DMS153 (cell line): Measurements from ENCODE around the gene RBMS1.

Experiments
- DNase-seq: peaks from one replicate; lab custom pipeline; 2025; lab: John Stamatoyannopoulos, UW

RBMS1 gene

DNA sequence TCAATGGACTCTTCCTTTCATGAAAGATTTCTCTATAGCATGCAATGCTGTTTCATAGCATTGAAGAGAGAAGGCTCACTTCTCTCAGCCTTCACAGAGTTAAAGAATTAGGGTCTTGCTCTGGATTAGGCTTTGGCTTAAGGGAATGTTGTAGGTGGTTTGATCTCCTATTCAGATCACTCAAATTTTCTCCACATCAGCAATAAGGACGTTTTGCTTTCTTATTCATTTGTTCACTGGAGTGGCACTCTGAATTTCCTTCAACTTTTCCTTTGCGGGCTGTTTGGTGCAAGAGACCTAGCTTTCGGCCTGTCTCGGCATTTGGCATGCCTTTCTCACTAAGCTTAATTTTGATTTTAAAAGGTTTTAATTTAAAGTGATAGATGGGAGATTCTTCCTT is 131.6 kb downstream of the RBMS1 start:
- no peak for DNase-seq

DNA sequence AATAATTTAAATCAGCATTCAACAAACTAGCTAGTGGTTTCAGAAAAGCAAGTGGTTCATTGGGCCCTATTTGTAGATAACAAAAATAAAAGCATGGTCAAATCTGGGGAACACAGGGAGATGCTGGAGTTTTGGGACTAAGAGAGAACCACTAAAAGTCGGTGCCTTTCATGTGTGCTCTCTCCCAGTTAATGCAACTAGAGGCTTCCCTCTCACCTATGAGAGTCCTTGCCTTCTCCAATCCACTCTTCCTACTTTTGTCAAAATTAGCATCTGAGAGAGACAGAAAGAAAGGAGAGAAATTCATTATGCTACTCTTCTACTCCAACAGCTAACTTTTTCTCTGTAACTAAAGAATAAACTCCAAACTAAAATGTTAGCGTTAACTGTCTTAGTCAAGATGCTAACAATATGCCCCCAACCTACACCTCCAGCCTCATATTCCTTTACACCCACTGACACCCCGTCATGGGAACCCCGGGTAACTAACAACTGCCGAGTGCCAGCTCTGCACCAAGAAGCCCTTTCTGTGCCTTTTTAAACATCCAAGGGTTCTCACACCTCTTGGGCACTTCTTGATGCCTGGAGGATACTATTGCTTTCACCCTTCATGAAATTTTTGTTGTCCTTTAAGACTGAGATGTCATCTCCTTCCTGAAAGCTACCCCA is 133.4 kb downstream of the RBMS1 start:
- no peak for DNase-seq

DNA sequence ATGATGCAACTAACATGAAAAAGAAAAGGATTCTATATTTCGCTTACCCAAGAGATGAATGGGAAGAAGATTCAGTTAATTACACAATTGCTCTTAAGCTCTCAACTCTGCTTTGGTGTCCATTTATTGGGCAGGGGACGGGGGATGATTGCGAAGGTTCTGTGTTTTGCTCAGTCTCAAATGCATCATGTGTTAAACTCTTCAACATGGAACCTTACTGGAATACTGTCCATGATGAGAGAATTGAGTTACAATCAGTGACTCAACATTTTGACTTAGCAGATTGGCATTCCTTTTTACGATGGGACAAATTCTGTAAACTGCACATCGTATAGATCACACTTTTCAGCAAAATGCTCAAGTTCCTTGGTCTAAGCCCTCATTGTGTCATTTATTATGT is 135.6 kb downstream of the RBMS1 start:
- no peak for DNase-seq

DNA sequence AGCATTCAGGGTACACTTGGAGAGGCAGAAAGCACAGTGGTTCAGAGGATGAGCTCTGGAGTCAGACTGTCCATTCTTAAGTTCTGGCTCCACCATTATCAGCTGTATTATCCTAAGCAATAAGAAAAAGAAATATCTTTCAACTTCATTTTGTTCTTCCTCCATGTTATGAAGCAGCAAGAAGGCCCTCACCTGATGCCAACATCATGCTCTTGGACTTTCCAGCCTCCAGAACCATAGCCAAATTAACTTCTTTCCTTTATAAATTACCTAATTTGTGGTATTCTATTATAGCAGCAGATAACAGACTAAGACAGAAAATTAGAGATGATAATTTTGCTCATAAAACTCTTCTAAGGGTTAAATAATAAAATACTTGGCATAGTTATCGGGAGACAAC is 137.1 kb downstream of the RBMS1 start:
- no peak for DNase-seq

DNA sequence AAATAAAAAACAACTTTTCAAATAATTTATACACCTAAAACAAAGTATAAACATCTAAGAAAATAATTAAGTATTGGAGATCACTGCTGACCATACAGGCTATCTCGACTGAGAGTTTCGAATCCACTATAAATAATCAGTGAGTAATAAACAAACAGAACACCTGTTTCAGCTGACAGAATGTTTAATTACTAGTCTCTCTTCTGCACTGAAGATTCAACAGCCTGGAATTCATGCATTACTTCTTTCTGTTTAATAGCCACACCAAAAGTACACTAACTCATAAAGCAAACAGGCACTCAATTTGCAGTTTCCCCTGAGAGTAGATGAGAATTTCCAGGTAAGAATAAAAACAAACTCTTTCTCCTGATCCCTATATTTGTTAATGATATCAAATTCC is 138.5 kb downstream of the RBMS1 start:
- no peak for DNase-seq

DNA sequence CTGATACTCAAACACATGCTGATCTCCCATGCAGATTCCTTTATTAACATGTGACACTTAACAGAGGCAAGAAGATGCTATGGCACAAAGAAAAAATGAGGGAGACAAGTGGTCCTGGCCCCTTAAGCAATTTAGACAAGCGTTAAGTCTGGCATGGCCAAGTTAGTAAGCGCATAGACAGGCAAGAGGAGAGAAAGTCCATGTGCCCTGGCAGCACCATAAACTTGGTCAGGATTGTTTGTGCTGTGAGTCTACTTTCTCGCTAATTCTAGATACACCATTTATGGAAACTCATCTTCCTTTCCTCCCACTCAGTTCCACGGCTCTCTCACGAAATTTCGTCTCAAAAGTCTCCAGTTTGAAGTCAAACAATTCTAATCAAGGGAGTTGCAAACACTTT is 138.9 kb downstream of the RBMS1 start:
- no peak for DNase-seq

DNA sequence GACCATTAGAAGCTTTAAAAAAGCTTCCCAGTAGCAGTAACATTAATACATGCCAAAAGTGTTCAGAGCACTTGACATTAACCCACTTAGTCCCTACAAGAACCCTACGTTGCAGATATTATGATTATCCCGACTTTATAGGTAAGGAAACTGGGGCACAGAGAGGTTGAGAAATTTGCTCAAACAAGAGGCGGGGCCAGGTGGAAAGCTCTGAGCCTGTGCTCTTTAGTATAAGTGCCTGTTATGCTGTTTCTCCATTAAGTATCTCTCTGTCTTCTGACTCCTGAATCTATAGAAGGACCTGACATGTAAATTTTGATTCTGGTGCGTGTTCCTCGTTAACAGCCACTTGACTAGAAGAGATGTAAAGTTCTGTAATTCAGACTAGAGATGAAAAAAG is 139.8 kb downstream of the RBMS1 start:
- no peak for DNase-seq

DNA sequence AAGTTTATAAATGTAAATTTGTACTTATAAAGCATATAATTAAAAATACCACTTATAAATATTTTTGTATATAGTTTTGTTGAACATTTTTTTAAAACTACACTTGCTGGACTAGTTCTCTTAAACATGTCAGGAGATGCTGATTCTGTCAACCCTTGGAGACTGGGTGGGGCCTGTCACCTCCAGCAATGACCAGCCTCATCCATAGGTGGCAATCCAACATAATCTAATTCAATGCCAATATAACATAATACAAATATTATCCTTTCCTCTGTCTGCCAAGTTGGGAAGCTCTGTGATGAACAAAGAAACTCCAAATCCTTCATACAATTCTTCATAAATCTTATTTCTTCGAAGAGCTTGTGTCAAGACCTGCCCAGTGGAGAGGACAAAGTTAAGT is 140.4 kb downstream of the RBMS1 start:
- DNase-seq: no peak

DNA sequence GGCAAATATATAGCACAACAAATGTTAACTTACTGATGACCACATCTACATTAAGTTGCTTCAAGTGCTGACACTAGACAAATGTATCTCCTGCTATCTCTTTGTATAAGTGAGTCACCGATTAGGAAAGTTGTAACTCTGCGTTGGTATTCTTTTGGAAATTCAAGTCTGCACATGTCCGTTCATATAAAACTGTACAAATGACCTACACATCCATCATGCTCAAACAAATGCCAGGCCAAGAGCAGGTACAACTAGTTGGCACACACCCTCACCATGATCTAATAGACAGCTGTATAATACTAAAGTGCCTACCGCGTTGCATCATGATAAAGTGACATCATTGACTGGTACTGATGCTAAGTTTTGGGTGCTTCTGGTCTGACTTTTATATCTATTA is 141.1 kb downstream of the RBMS1 start:
- DNase-seq: peak; percentile 81

DNA sequence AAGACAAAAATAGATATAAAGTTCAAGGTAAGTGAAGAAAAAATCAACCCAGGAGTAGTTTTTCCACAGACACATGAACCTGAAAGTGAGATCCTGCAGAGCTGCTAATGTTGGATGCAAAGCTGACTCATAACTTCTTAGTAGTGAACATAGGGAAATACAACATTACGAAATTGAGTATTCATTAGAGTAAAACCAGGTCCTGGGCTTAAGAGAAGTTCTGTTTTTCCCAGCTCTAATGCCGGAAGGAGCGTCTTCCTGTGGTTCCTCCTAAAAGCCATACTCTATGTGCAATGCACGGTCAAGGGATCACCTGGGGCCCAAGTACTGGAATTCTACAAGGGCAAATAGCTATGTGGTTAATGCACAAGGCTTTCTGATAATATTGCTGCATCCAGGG is 141.7 kb downstream of the RBMS1 start:
- no peak for DNase-seq

DNA sequence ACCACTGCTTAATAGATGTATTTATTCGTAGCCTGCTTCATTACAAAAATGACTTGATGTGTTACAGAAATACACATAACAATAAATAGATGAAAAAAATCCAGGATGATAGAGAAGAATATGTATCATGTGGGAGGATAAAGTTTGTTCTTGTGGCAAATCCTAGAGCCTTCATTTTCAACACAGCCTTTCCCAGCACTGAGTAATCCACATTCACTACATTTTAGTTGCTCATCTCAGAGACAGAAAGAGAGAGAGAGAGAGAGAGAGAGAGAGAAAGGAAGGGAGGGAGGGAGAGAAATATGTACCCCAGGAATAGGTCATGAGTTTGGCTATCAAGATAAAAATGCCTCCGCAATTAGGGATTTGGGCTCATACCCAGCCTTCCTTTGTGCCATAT is 144.3 kb downstream of the RBMS1 start:
- no peak for DNase-seq

DNA sequence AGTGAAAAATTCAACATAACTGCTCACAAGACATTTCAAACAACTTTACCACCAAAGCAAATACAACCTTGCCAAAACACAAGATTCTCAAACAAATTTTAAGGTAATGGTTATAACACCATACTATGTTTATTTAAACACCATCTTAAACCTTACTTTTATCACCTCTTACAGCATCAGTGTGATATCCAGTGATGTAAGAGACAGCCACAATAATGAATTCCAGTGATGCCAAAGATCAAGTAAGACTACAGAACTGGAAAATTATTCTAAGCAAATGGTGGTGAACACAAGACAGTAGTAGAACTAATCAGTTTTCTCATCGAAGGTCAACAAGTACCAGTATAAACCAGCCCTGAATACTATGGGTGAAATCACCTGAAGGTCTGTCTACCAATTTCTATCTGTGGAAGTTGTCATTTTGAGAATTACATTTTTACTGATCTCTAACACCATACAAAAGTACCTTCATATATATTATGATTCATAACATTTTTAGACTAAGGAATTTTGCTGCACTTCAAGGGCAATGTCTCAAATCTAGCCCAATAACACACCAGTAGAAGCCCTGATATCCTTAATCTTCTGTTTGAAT is 146.2 kb downstream of the RBMS1 start:
- no peak for DNase-seq

DNA sequence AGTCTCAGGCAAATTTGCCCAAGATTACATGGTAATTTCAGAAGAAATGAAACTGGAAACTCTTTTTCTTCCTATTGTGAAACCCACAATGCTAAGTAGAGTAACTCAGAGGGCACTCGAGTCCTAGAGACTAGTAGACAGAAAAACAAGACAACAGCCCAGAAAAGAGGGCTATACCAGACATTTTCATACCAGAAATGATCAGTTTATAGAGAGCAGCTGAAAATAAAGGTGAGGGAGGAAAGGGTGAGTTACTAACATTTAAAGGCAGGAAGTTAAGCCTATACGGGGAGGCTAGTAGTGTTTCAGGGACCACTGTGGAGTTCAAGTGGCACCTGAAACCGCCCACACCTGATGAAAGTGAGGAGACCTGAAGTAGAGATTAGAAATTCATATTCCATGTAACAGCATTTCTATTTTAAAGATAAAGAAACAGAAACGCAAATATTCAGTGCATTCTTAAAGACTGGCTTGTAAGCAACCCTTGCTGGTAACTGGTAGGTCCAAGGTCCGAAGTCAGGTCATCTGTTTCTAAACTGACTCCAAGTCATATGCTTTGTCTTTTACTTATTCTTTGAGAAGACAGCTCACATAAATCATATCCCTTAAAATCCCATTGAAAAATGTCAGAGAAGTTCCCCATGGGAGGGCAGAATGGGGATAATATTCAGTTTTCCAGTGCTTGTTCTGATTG is 148.4 kb downstream of the RBMS1 start:
- DNase-seq: no peak

DNA sequence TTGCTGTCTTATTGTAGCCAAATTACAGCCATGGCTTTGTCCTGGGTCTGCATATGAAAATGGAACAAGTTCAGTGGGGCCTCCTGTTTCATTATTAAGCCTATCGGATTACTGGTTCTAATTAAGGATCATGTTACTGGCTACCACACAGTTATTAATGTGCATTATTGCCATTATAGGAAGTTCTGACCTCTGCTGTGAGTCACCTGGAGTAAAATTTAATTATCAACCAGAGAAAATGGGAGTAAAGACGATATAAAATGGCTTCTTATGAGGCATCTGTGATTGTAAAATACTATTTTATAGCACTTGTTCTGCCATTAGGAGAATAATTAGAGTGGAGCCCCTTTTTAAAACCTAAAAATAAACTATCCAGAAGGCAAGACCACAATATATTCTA is 150.2 kb downstream of the RBMS1 start:
- DNase-seq: no peak

DNA sequence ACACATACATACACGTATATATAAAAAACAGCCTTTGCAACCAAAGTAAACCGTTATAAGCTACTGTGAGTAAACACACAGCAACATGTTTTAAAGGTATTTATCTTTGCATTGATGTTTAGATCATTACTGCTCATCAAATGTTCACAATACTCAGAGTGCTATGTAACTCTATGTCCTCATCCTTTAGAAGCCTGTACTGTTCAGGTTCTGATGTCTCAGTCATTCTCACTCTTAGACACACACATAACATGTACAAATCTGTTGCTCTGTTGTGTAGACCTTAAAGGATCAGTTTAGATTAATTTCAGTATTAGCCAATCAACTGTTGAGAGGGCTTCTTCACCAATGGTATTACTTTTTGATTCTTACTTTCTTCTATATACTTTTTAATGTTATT is 153.9 kb downstream of the RBMS1 start:
- DNase-seq: no peak

DNA sequence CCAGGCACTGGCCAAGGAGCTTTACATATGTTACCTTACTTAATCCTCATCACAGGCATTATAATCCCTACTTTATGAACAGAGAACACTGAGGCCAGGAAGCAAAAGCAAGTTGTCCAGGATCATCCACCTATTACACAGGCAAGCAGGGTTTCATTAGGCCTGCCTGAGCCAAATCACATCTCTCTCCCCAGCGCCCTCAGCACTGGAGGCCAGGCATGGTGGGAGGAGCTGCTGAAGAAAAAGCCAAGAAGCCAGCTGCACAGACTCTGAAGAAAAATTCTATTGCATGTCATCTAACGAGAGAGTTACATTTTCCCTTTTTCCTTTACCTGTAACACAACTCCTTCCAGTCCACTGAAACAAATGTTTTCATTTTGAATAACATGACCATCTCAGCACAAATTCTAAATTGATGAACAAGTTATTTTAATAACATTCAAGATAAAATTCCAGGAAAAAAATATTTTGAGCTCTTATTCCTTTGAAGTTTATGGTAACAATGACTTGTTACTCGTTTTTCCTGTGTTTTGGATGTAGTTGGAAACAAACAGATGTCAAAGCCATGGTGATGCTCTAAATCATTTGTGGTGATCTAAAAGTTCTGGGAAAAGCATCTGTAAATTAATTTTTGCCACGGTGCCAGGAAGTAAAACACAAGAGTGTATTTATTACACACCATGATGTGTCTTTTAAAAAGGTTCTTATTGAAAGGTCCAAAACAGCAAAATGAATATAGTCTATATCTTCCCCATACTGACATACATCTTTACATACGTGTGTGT is 154.5 kb downstream of the RBMS1 start:
- no peak for DNase-seq

DNA sequence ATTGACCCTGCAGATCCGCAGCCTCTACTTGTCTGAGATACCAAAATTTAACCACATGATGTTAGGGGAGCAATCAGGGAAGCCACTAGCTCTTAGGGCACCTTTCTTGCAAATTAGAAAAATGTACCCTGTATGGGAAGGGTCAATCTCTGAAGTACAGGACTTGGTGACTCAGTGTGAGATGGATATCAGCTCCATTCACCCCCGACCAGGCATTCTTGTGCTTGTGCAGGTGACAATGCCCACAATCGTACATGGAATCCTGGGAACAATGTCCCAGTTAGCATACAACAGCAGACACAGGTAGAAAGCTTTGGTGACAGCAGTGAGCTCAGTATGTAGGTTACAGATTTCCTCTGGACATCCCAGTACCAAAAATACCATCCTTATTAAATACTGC is 155.9 kb downstream of the RBMS1 start:
- no peak for DNase-seq

DNA sequence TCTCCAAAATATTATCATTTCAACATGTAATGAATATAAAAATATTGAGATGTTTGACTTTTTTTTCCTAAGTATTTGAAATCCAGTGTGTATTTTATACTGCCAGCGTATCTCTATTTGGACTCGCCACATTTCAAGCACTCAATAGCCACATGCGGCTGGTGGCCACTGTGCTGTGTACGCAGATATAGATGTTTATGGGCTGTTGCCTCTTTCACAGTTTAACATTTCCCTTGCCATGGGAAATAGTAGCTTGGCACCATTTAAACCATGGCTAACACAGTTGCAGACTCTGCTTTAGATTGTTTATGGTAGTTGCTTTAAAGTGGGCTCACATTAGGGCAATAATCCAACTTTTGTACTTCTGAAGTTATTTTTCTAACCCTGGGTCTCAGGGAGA is 157.0 kb downstream of the RBMS1 start:
- DNase-seq: no peak

DNA sequence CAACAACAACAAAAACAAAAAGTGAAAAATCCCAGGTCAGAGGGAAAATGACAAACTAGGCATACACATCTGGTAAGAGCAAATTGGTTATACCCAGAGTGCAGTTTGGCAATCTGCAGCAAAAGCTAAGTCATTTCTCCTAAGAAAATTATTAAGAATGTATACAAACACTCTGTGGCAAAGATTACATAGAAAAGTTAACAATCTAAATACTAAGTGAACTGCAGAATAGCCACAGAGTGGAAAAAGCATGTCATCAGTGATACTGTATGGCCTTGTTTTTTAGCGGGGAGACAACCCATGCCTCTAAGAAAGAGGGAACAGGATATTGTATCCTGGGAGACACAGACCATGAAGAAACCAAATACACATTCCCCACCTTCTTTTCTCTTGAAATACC is 157.5 kb downstream of the RBMS1 start:
- no peak for DNase-seq

DNA sequence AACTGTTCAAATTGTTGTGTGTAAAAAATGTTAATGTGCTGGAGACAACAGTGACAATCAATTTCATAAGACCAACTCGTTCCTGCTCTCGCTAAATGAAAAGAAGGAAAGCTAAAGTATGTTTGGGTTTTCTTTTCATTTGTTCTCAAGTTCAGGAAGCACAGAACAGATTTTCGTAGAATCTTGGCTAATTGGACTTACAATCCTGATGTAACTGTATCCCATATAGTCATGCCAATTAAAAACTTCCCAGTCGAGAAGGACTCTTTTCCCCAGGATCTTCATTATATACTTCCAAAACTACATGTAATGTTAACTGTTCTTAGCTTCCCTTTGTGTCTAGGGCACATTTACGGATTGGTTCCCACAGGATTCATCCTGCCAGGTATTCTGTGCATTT is 158.2 kb downstream of the RBMS1 start:
- no peak for DNase-seq

DNA sequence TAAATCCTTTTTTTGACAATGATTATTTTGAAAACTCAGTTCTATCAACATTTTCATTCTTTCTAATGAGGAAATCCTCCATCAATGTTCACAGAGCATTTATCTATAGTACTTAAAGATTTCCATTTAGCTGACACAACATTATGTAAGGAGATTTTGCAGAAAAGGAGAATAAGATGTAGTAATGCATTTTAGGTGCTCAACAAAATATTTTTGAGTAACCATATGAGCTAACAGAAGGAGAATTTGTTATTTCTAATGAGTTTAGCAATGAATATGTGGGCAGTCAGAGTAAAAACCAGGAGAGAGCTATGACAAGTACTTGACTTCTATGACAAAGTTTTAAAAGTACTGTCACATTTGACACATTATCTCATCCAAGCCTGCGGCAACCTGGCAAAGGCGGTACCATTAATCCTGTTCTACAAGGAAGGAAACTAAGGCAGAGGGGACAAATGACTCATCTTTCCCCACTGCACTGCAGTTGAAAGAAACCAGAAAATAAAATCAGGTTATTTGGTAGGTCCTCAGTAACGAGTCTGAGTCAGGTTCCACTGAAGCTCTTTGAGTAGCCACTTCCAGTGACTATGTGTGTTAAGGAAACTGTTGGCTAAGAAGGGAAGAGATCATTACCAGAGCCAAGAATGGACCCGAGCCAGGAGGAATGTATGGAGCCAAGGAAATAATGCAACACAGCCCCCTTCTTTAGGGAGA is 159.4 kb downstream of the RBMS1 start:
- no peak for DNase-seq

DNA sequence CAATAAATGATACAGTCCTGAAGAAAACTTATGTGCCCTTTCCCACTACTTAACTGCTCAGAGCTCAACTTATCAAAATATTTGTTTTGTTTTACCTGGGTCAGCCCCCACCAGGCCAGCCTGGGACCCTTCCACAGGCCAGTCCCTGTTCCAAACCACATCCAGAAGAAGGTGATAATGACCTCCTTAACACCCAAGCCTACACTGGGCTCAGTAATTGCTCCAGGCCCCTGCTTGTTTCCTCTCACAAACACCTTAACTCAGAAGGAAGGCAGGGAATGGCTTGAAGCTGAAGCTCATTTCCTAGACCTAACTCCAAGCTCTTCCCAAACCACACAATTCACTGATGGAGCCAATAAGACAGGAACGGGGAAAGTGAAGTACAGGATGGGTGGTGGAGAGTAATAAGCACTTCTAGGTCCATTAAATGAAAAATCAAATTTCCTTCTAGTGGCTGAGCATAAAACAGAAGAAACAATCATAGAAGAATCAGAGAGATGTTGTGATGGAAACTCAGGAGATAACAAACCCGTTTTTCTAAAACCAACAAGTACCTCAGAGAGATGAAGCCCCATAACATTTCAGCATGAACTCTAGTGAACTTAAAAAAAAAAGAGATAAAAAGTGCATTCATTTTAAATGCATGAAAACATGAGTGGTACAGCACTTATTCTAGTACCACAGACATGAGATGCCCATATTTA is 160.1 kb downstream of the RBMS1 start:
- DNase-seq: no peak
